Epithelial cell of proximal tubule (primary cell): Measurements from ENCODE around the gene RNF126. TPM values are rescaled to one million over a fixed set of nuclear protein-coding genes. Genes with fewer than 3 reads are reported as not detected.
"Not testable (repeated sequence)": the region's sequence is repeated elsewhere in the genome, so short reads cannot be mapped to it uniquely, and the experiment has no call there.

ENCODE experiments used
- DNase-seq: peaks from one replicate; pipeline ENCODE4 v3.0.0-alpha.2; 2011; ENCODE audit warnings: low read depth
- H3K4me3 ChIP-seq: 2 replicates; pipeline ENCODE4 v1.5.1; 2011; ENCODE audit warnings: low read depth, mild to moderate bottlenecking, low read length
- CTCF ChIP-seq: conservative IDR thresholded peaks from 2 replicates; pipeline ENCODE4 v1.5.1; 2012; ENCODE audit warnings: low read depth, mild to moderate bottlenecking, low read length
- total RNA-seq: library from RNA; depleted of rRNA; stranded (reverse); fragments of >200 nt; gene quantifications from 2 replicates; pipeline ENCODE4 v1.2.3, GENCODE V29; 2015

The RNF126 gene
- total RNA-seq, 1 donor from 2014 or later: 102 TPM

- no peak for TF ChIP-seq CTCF
- no peak for DNase-seq
- peak overlapping the region; percentile 64 for H3K4me3 ChIP-seq
These were observed 14.8 kb upstream of the RNF126 start for GRCh38 chr19:677601-678436.

- peak overlapping the region; percentile 64 for H3K4me3 ChIP-seq
- DNase-seq: no peak
- no peak for TF ChIP-seq CTCF
These were observed 14.2 kb upstream of the RNF126 start for GRCh38 chr19:677201-677600.

- DNase-seq: no peak
- no peak for TF ChIP-seq CTCF
- peak within 1 kb of the TSS; percentile 64 for H3K4me3 ChIP-seq
These were observed 13.5 kb upstream of the RNF126 start, which contains the start of gene FSTL3 for GRCh38 chr19:676339-677105. Gene FSTL3 (plus strand): TSS chr19:676392. CDS start chr19:676424, 32 bp downstream.

- DNase-seq: no peak
- H3K4me3 ChIP-seq: peak overlapping the region; percentile 28
- TF ChIP-seq CTCF: no peak
These were observed 13.0 kb upstream of the RNF126 start for GRCh38 chr19:676007-676338.

- TF ChIP-seq CTCF: no peak
- no peak for DNase-seq
- H3K4me3 ChIP-seq: no peak overlapping the region
These were observed 11.5 kb upstream of the RNF126 start for GRCh38 chr19:674282-675151.

GRCh38 chr19:670609-671075 is 7.6 kb upstream of the RNF126 start:
- peak; percentile 8 for TF ChIP-seq CTCF
- DNase-seq: no peak
- no peak overlapping the region for H3K4me3 ChIP-seq

GRCh38 chr19:668675-669434 is 5.8 kb upstream of the RNF126 start:
- not testable (repeated sequence) for DNase-seq, H3K4me3 ChIP-seq

GRCh38 chr19:666985-667573 is 4.1 kb upstream of the RNF126 start:
- H3K4me3 ChIP-seq, DNase-seq: not testable (repeated sequence)
